Tibial nerve (tissue), 3 donors: ENCODE measurements around the gene GALNT1.

ENCODE experiments used
- CTCF ChIP-seq, 5 experiments: fragments of 200-600 bp in 3 of 5; fragments of 450-650 bp in 2 of 5; sonication (generic) in 3 of 5; IDR thresholded peaks; one replicate each; pipeline ENCODE4 v1.5.1; 2016 to 2019; ENCODE audit warnings: antibody characterized with exemption in 5 of 5, mild to moderate bottlenecking in 3 of 5, moderate library complexity in 2 of 5
- POLR2A ChIP-seq, 2 donors: fragments of 450-650 bp; IDR thresholded peaks; one replicate each; pipeline ENCODE4 v1.6.1; 2017; ENCODE audit warnings: antibody characterized with exemption in 2 of 2, mild to moderate bottlenecking in 2 of 2, moderate library complexity in 2 of 2

GRCh38 chr18:35634323-35634722 lies 52.8 kb downstream of the GALNT1 start:
- no peak for TF ChIP-seq CTCF (IDR thresholded peaks at IDR 0.05)
- no peak for TF ChIP-seq POLR2A (IDR thresholded peaks at IDR 0.05)
